ENCODE data around the gene EEF1E1.
A peak's percentile ranks its signal among the peaks of the same experiment; 100 is the strongest.

EEF1E1 gene

GRCh38 chr6:8077991-8078390, 24.4 kb downstream of the EEF1E1 start:
- no peak overlapping the region for H3K27ac Mint-ChIP-seq
- DNase-seq (ENCODE audit: low spot score in 2 of 2): no peak
- ATAC-seq: no peak
- H3K9me3 Mint-ChIP-seq: no peaks in the 10 kb centered on the region
- H3K4me3 Mint-ChIP-seq: no peak overlapping the region
- peaks cover 18% of the 10 kb centered on the region for H3K4me1 Mint-ChIP-seq
- H3K36me3 Mint-ChIP-seq: peaks cover 33% of the 10 kb centered on the region

- Mint-ChIP-seq H3K27ac (no peak overlapping the region), H3K9me3 (no peaks in the 10 kb centered on the region), H3K4me3 (no peak overlapping the region), H3K4me1 (peaks cover 12% of the 10 kb centered on the region), H3K36me3 (peaks cover 13% of the 10 kb centered on the region)
- ATAC-seq: no peak
- no peak for DNase-seq (ENCODE audit: low spot score in 2 of 2)
These were observed 26.6 kb downstream of the EEF1E1 start for GRCh38 chr6:8075704-8076103.

DNA sequence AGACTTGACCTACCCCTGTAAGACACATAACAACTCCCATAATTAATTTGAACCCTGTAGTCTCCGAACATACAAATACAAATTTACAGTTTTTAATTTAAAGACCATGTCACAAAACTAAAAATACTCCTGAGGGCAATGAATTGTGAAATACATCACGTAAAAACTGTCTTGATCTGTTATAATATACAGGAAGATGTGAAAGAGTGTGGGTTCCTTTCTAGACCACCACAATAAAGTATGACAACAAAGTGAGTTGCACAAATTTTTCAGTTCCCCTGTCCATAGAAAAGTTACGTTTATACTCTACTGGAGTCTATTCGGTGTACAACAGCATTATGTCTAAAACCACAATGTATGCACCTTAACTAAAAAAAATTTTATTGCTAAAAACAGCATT, 27.2 kb downstream of the EEF1E1 start:
- ATAC-seq: no peak
- no peak overlapping the region for H3K27ac Mint-ChIP-seq

DNA sequence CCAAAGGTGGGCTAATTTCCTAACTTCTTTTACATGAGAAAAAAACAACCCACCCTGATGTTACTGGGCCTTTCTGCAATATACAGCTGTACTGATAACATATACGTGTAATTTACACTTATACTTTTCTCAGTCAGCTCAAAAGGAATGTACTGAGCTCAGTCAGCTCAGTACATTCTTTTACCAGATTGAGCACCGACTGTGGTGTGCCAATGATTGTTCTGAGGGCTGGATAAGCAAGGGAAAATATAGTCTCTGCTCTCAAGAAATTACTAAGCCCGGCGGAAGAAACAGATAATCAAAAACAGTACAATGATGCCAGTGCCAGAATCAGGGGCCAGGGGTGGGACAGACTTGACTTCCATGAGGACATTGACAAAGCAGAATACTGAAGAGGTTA, 28.1 kb downstream of the EEF1E1 start:
- H3K9me3 Mint-ChIP-seq: no peaks in the 10 kb centered on the region
- H3K27ac Mint-ChIP-seq: no peak overlapping the region
- no peaks in the 10 kb centered on the region for H3K36me3 Mint-ChIP-seq
- peaks cover 5% of the 10 kb centered on the region for H3K4me1 Mint-ChIP-seq
- H3K4me3 Mint-ChIP-seq: no peak overlapping the region
- ATAC-seq (no peak), DNase-seq (ENCODE audit: low spot score in 2 of 2) (no peak)

More for the DNA sequence above, 27.2 kb downstream of the EEF1E1 start:
- H3K4me1 Mint-ChIP-seq: peaks cover 7% of the 10 kb centered on the region
- DNase-seq (ENCODE audit: low spot score in 2 of 2): no peak
- H3K36me3 Mint-ChIP-seq: peaks cover 8% of the 10 kb centered on the region
- H3K9me3 Mint-ChIP-seq: no peaks in the 10 kb centered on the region
- no peak overlapping the region for H3K4me3 Mint-ChIP-seq

DNA sequence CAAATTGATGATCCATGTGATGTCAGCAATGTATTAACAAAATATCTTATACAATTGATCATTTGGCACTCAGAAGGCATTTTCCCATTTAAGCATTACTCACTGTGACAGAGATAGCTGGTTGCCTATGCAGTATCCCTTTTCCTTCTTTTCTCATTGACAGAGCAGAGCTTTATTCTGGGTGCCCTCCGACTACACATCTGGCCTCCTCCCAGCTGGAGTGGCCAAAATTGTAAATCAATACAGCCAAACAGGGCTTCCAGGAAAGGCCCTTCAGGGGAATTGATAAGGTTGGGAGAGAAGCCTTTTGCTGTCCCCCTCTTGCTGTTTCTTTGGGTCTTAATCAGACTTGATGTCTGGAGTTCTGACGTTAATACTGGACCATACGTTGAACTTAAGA, 28.6 kb downstream of the EEF1E1 start:
- Mint-ChIP-seq H3K9me3 (no peaks in the 10 kb centered on the region), H3K4me1 (peaks cover 5% of the 10 kb centered on the region), H3K36me3 (no peaks in the 10 kb centered on the region), H3K27ac (no peak overlapping the region), H3K4me3 (no peak overlapping the region)
- ATAC-seq (no peak), DNase-seq (ENCODE audit: low spot score in 2 of 2) (no peak)

DNA sequence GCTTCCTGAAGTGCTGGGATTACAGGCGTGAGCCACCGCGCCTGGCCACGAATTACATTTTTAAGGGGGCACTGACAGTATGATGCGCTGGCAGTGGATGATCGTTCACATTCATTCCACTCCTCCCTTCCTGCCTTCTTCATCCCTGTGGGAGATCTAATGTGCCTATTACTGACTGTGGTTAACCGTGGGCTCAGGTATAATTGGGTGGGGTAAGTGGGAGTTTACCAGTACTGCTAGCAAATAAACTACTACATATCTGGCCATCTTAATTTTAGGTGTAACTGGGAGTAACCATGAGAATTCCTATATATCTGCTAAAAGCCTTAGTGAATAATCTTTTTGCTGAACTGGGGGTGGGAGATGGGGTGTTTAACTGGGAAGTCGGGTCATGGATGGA, 31.6 kb downstream of the EEF1E1 start:
- DNase-seq (ENCODE audit: low spot score in 2 of 2): no peak
- H3K9me3 Mint-ChIP-seq: no peaks in the 10 kb centered on the region
- H3K4me3 Mint-ChIP-seq: no peak overlapping the region
- peaks cover 4% of the 10 kb centered on the region for H3K4me1 Mint-ChIP-seq
- H3K36me3 Mint-ChIP-seq: no peaks in the 10 kb centered on the region
- no peak for ATAC-seq
- H3K27ac Mint-ChIP-seq: no peak overlapping the region

DNA sequence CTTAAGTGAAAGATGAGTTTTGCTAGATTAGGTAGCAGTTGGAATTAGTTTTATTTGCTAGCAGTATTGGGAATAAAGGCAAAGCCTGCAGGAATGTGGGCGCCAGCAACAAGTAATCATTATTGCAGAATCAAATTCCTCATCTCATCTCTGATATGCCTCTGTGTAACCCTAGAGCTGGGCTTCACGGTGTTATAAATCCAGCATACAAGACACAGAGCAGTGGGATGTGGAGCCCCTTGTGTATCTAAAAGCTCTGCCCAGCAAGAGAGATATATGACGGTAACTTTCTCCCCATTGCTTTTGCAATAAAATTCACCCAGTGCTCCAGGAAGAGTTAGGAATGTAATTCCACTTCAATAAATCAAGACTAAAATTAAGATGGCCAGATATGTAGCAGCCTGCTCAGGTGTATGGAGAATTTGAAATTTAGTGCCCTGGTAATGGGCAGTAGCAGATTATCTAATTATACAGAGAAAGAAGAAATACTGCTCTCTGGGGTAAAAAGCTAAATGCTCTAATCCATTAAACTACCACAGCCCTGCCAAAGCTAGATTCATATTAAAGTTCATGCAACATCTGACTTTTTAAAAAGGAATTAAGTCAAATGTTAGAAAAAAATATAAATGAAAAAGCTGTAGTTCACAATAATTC, 32.6 kb downstream of the EEF1E1 start:
- no peak overlapping the region for H3K27ac Mint-ChIP-seq
- DNase-seq (ENCODE audit: low spot score in 2 of 2) (no peak), ATAC-seq (no peak)
- no peaks in the 10 kb centered on the region for H3K9me3 Mint-ChIP-seq
- H3K4me3 Mint-ChIP-seq: no peak overlapping the region
- no peaks in the 10 kb centered on the region for H3K36me3 Mint-ChIP-seq
- peaks cover 14% of the 10 kb centered on the region for H3K4me1 Mint-ChIP-seq

DNA sequence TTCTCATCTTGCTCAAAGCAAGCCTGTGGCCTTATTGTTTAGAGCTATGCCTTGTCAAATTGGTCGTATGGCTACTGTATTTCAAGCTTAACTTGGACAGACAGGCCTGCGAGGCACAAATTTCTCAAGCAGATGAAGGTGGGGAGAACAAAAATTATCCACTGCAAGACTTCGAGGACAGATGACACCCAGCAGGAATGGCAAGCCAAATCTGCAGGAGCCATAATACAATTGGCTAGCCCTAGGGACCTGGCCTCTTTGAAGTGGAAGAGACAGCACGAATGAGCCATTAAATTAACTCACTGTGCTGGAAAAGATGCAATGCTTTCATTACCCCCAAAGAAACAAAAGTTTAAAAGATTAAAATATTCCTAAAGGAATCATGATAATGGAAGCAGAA, 33.2 kb downstream of the EEF1E1 start:
- ATAC-seq (no peak), DNase-seq (ENCODE audit: low spot score in 2 of 2) (no peak)

DNA sequence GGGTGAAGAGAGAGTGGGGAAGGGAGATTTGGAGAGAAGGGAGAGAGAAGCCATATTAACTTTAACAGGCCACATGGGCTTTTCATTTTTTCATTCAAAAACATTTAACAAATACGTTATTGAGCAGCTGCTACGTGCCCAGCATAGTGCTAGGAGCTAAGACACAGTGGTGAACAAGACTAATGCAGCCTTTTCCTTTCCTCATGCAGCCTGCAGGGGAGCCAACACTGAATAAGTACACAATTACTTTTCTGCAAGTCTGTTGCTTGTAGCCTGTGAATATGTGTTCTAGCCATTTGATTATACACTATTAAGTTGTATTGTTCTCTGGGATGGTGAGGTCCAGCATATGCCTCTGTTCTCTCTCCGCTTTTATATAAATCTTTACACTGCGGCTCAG, 36.2 kb downstream of the EEF1E1 start:
- H3K4me3 Mint-ChIP-seq: no peak overlapping the region

More for the DNA sequence above, 33.2 kb downstream of the EEF1E1 start:
- Mint-ChIP-seq H3K4me3 (no peak overlapping the region), H3K36me3 (peaks cover 4% of the 10 kb centered on the region), H3K4me1 (peaks cover 15% of the 10 kb centered on the region), H3K27ac (no peak overlapping the region), H3K9me3 (no peaks in the 10 kb centered on the region)

GRCh38 chr6:8065519-8065911, 36.8 kb downstream of the EEF1E1 start:
- ATAC-seq: peak; percentile 79
- peak; percentile 27 to 69 for DNase-seq (ENCODE audit: low spot score in 2 of 2)
- Mint-ChIP-seq H3K27ac (peak overlapping the region; percentile 97), H3K36me3 (peaks cover 25% of the 10 kb centered on the region), H3K9me3 (no peaks in the 10 kb centered on the region), H3K4me3 (peak overlapping the region; percentile 91), H3K4me1 (peaks cover 15% of the 10 kb centered on the region)

More for the DNA sequence above, 36.2 kb downstream of the EEF1E1 start:
- Mint-ChIP-seq H3K36me3 (peaks cover 20% of the 10 kb centered on the region), H3K4me1 (peaks cover 15% of the 10 kb centered on the region), H3K27ac (no peak overlapping the region), H3K9me3 (no peaks in the 10 kb centered on the region)
- ATAC-seq (no peak), DNase-seq (ENCODE audit: low spot score in 2 of 2) (no peak)

GRCh38 chr6:8064638-8065518, 37.5 kb downstream of the EEF1E1 start:
- DNase-seq (ENCODE audit: low spot score in 2 of 2) (peak in 1 of 2 donors; percentile 59), ATAC-seq (no peak)
- H3K36me3 Mint-ChIP-seq: peaks cover 31% of the 10 kb centered on the region
- peaks cover 19% of the 10 kb centered on the region for H3K4me1 Mint-ChIP-seq
- peak overlapping the region; percentile 97 for H3K27ac Mint-ChIP-seq
- H3K9me3 Mint-ChIP-seq: no peaks in the 10 kb centered on the region
- peak overlapping the region; percentile 91 for H3K4me3 Mint-ChIP-seq

GRCh38 chr6:8063761-8064637, 38.3 kb downstream of the EEF1E1 start, which contains the start of gene BLOC1S5:
Gene BLOC1S5, minus strand, starts transcription at chr6:8064389. Its CDS starts 13 bp downstream, at chr6:8064376.
- Mint-ChIP-seq H3K4me3 (peak within 1 kb of the TSS; percentile 91), H3K9me3 (no peaks in the 10 kb centered on the region), H3K36me3 (peaks cover 33% of the 10 kb centered on the region), H3K27ac (peak within 1 kb of the TSS; percentile 97), H3K4me1 (peaks cover 20% of the 10 kb centered on the region)
- DNase-seq (ENCODE audit: low spot score in 2 of 2) (peak; percentile 95 to 99), ATAC-seq (peak; percentile 93)

GRCh38 chr6:8061736-8062135, 40.6 kb downstream of the EEF1E1 start:
- peaks cover 20% of the 10 kb centered on the region for H3K4me1 Mint-ChIP-seq
- peaks cover 53% of the 10 kb centered on the region for H3K36me3 Mint-ChIP-seq
- no peak overlapping the region for H3K4me3 Mint-ChIP-seq
- DNase-seq (ENCODE audit: low spot score in 2 of 2): no peak
- no peak overlapping the region for H3K27ac Mint-ChIP-seq
- no peaks in the 10 kb centered on the region for H3K9me3 Mint-ChIP-seq
- ATAC-seq: no peak

GRCh38 chr6:8060346-8060745, 42.0 kb downstream of the EEF1E1 start:
- H3K4me3 Mint-ChIP-seq: no peak overlapping the region
- H3K36me3 Mint-ChIP-seq: peaks cover 54% of the 10 kb centered on the region
- ATAC-seq: no peak
- DNase-seq (ENCODE audit: low spot score in 2 of 2): no peak
- no peaks in the 10 kb centered on the region for H3K9me3 Mint-ChIP-seq
- peak overlapping the region; percentile 1 for H3K27ac Mint-ChIP-seq
- H3K4me1 Mint-ChIP-seq: peaks cover 12% of the 10 kb centered on the region

GRCh38 chr6:8059129-8059528, 43.2 kb downstream of the EEF1E1 start:
- H3K9me3 Mint-ChIP-seq: no peaks in the 10 kb centered on the region
- H3K4me1 Mint-ChIP-seq: peaks cover 6% of the 10 kb centered on the region
- H3K4me3 Mint-ChIP-seq: no peak overlapping the region
- DNase-seq (ENCODE audit: low spot score in 2 of 2) (no peak), ATAC-seq (no peak)
- H3K36me3 Mint-ChIP-seq: peaks cover 59% of the 10 kb centered on the region
- H3K27ac Mint-ChIP-seq: no peak overlapping the region

Measured in stimulated activated effector memory CD8-positive, alpha-beta T cell treated with anti-CD3 and anti-CD28 coated beads, Interleukin-12 subunit alpha, Interleukin-12 subunit beta, amount 100 ng/mL, for 72 hours (primary cell).